GM21529 (cell line): Measurements from ENCODE around the gene SMIM28.
"Not testable (repeated sequence)": the region's sequence is repeated elsewhere in the genome, so short reads cannot be mapped to it uniquely, and the experiment has no call there.

Experiments
- ATAC-seq: cut with Tn5 transposase; IDR thresholded peaks from one replicate; pipeline ENCODE4 v1.9.1; 2021; ENCODE audit not compliant: unreplicated experiment

The SMIM28 gene

GRCh38 chr6:138403801-138404665 lies 26.3 kb downstream of the SMIM28 start, which contains the start of gene HEBP2:
Gene HEBP2 (plus strand): TSS chr6:138404223. CDS start chr6:138404496, 273 bp downstream.
- peak; percentile 89 for ATAC-seq

- ATAC-seq: no peak
Measured at GRCh38 chr6:138404666-138405337, 27.1 kb downstream of the SMIM28 start.

DNA sequence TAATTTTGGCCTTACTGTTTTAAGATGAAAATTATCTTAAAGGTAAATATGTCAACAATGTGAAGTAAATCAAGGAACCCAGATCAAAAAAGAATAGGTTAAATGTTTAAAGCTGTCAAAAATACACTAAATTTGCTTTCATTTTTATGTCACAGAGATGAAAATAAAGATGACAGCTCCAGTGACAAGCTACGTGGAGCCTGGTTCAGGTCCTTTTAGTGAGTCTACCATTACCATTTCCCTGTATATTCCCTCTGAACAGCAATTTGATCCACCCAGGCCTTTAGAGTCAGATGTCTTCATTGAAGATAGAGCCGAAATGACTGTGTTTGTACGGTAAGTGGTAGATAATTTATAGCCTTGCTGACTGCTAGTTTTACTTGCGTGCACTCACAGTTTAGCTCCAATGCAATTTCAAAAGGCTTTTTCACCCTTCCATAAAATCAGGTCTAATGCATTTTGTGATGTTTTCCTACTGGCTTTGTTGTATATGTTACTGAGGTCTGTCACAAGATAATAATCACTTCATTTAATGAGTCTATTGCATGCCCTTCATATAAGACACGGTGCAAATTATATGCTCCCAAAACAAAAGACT lies 28.2 kb downstream of the SMIM28 start:
- ATAC-seq: no peak

DNA sequence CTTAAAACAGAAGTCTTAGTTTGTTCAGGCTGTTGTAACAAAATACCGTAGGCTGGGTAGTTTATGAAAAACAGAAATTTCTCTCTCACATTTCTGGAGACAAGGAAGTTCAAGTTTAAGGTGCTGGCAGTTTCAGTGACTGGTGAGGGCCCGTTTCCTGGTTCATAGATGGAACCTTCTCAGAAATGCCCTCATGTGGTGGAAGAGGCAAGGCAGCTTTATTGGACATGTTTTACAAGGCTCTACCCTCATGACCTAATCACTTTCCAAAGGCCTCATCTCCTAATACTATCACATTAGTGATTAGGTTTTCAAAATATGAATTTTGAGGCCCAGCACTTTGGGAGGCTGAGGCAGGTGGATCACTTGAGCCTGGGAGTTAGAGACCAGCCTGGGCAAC lies 28.7 kb downstream of the SMIM28 start:
- no peak for ATAC-seq

- no peak for ATAC-seq
Measured at GRCh38 chr6:138410048-138410735, 32.5 kb downstream of the SMIM28 start.

DNA sequence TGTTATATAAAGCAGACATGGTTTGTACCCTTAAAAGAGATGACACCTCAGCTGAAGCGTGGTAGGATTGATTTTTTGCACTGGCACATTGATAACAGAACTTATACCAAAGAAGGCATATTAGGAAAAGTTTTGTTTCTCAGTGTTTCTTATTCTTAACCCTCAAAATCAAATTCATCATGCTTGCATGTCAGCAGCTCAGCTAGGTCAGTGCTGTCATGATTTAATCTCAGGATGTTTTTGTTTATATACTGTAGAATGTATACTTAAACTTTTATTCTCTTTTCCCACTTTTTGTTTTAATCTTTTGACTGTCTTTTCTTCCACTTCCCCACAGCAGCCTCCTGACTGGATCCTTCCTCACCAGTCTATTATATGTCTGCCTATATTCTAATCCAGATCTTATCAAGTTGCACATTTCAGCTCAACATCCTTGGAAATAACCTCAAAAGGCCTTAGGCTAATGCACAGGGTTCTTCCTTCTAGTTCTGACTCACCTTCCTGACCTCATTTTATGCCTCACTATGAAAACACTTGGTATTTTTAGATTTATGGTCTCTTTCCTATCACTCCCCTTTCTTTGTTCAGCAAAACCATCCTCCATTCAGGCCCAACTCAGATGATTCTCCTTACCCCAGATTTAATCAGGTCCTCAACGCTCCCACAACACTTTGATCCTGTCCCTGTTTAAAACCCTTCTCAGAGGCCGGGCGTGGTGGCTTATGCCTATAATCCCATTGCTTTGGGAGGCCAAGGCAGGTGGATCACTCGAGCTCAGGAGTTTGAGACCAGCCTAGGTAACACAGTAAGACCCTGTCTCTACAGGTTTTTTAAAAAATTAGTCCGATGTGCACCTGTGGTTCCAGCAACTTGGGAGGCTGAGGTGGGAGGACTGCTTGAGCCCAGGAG lies 33.5 kb downstream of the SMIM28 start:
- ATAC-seq: peak; percentile 71

GRCh38 chr6:138415125-138415524 lies 37.4 kb downstream of the SMIM28 start:
- ATAC-seq: no peak

GRCh38 chr6:138416206-138416605 lies 38.5 kb downstream of the SMIM28 start:
- ATAC-seq: no peak

GRCh38 chr6:138417493-138418117 lies 39.9 kb downstream of the SMIM28 start:
- no peak for ATAC-seq

GRCh38 chr6:138418118-138418742 lies 40.5 kb downstream of the SMIM28 start:
- no peak for ATAC-seq

DNA sequence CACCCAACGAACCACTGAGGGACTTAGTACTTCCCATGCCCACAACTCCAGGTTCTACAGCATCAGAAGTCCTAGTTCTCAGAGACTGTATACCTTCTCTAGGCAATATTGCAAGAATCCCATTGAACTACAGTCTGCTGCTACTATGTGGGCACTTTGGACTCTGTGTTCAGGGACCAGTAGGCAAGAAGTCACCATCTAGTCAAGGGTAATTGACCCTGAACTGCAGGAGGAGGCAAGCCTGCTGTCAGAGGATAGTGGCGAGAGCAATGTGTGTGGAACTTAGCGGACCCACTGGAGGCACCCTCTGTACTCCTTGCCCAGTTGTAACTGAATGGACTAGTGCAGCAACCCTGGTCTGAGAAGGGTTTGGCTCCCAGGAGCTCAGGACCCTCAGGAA lies 42.1 kb downstream of the SMIM28 start:
- ATAC-seq: no peak

DNA sequence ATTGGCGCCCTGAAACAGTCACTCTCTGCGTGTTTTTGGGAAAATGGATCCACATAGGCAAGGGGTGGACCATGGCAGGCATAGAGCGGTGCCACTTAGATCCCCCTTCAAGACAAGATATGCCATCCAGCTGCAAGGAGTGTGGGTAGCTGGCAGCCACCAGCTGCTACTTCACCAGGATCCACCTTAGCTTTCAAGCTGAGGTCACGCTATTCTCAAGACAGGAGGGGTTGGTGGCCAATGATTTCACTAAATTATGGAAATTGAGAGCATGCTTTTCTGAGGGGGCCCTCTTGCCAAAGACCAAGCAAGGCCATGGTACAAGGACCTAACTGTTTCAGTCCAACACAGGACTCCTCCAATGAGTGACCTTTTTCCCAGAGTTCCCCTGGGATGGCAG lies 42.7 kb downstream of the SMIM28 start:
- ATAC-seq: no peak

- ATAC-seq: no peak
Measured at GRCh38 chr6:138421089-138421488, 43.4 kb downstream of the SMIM28 start.

DNA sequence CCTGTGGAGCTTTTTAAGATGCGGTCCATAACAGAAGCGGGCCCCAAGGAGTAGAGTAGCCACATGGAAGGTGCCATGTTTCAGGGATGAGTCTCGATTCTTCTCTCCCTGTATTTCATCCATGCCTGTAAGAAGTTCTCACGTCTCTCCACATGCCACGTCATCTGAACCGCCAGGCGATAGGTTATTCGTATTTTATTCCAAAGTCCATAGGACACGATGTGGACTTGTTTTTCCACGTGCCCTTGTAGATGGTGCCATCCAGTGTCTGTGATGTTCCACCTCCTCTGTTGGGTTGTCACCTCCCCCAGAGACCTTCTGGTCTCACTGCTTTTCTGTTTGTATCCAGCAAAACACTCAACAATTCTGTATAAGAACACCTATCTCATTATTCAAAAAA lies 43.9 kb downstream of the SMIM28 start:
- no peak for ATAC-seq

GRCh38 chr6:138422861-138423260 lies 45.2 kb downstream of the SMIM28 start:
- no peak for ATAC-seq

- ATAC-seq: no peak
Measured at GRCh38 chr6:138424004-138424904, 46.5 kb downstream of the SMIM28 start.

- not testable (repeated sequence) for ATAC-seq
Measured at GRCh38 chr6:138425256-138425655, 47.6 kb downstream of the SMIM28 start.

DNA sequence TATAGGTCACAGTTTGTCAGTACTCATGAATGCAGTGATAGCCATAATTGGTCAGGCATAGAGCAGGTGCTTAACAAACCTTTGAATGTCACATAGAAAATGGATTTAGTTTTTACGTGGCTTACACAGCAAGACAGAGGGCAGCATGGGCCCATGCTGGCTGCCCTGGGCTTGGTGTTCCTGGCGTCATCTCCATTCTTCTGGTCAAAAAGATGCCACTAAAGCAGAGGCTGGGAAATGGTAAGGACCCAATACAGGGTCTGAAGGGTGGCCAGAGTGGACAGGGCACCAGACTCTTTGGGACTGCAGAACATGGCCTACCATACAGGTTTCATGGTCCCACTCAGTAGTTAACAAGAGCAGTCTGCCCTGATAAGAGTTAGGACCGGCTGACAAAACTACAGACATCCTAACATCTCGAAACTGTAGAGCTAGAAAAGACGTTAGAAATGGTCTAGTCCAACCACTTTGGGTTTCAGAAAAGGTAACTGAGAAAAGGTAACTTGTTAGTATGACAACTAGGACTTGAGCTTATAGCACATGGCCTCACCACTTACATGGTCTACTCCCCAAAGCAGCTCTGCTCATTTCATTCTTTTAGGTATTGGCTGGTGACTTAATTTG lies 48.9 kb downstream of the SMIM28 start:
- ATAC-seq: no peak
